HG02610 (cell line): ENCODE results near the gene CHTOP.

Experiments
- ATAC-seq: cut with Tn5 transposase; IDR thresholded peaks from one replicate; pipeline ENCODE4 v1.9.1; 2021; ENCODE audit warnings: mild to moderate bottlenecking, moderate library complexity; ENCODE audit not compliant: unreplicated experiment

The CHTOP gene

DNA sequence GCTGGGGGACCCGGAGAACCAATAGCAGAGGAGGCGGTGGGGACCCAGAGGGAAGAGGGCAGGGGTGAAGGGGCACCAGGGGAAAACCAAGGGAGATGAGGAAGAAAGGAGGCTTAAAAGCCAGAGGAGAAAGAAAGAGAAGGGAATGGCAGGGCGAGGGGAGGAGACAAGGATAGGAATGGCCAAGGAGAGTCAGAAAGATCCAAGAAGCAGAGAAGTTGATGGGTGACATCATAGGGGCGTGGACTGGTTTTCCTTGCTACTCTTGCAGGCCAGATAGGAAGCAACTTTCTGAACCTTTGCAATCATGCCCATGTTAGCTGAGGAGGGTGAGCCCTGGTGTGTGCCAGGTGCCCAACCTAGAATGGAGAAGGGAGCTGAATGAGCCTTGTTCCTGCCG lies 50.0 kb downstream of the CHTOP start:
- no peak for ATAC-seq

DNA sequence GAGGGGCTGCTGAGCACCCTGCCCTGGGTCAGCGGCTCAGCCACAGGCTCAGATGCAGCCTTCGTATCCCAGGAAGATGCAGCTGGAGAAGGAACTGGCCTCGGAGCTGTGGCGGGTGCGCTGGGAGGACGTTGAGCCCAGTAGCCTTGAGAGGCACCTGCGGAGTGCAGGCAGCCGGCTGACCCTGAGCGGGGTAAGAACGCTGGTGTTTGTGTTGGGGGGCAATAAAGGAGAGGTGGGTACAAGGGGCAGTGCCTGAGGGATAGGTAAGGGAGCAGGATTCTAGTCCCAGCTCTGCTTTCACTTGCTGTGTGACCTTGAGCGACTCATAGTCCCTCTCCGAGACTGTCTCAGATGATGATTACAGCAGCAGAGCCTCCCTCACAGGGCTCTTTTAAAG lies 51.0 kb downstream of the CHTOP start:
- no peak for ATAC-seq

- no peak for ATAC-seq
These were observed 51.9 kb downstream of the CHTOP start for GRCh38 chr1:153685544-153686340.

DNA sequence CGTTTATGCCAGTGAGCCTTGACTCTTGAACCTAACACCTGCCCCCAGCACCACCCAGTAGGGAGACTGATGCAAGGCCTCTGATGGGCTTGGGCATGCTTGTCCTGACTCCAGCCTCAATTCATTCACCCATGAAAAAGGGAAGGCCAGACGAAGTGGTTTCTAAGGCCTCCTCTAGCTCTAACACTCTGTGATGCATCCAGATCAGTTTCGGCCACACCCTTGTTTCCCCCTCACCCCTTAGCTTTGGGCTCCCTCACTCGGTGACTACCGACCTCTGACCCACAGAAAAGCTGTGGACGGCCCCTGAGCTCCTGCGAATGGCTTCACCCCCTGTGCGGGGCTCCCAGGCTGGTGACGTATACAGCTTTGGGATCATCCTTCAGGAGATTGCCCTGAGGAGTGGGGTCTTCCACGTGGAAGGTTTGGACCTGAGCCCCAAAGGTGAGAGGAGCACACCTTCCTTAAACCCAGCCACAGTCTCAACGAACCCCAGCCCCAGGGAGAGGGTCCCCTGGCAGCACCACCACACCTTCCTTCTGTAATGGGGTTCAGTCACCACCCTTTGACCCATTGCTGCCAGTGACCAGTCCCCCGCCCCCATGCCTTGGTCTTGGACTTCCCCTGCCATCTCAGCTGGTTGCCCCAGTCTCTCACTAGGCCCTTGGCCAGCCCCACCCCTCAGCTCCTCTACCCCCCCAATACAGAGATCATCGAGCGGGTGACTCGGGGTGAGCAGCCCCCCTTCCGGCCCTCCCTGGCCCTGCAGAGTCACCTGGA lies 53.7 kb downstream of the CHTOP start:
- no peak for ATAC-seq

DNA sequence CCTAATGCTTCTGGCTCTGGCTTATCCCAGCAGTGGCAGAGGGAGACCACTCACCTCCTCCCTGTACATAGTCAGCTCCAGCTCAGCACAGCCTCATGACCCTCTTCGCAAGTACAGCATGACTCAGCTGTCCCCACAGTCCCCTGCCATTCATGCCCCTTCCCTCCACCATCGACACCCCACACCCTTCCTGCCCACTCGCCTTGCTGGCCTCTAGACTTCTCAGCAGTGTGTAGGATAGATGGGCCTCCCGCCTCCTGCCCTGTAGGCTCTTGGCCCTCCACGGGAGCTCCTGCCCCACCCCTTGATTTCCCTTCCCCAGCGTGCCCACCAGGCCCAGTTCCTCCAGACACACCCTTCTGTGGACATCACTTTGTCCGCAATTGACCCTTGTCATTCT lies 54.4 kb downstream of the CHTOP start:
- no peak for ATAC-seq

GRCh38 chr1:153688736-153689328 lies 55.0 kb downstream of the CHTOP start:
- ATAC-seq, result no peak

GRCh38 chr1:153693466-153693865 lies 59.6 kb downstream of the CHTOP start:
- no peak for ATAC-seq
